ENCODE results near the gene OASL.

Gene OASL, protein sequence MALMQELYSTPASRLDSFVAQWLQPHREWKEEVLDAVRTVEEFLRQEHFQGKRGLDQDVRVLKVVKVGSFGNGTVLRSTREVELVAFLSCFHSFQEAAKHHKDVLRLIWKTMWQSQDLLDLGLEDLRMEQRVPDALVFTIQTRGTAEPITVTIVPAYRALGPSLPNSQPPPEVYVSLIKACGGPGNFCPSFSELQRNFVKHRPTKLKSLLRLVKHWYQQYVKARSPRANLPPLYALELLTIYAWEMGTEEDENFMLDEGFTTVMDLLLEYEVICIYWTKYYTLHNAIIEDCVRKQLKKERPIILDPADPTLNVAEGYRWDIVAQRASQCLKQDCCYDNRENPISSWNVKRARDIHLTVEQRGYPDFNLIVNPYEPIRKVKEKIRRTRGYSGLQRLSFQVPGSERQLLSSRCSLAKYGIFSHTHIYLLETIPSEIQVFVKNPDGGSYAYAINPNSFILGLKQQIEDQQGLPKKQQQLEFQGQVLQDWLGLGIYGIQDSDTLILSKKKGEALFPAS

GRCh38 chr12:121038861-121039668, at the start of gene OASL:
TSS of gene OASL (minus strand) at chr12:121039246. CDS start at chr12:121038971, 275 bp downstream.
- no peaks in the 10 kb centered on the region for H3K9me3 ChIP-seq
- no peaks in the 10 kb centered on the region for H3K36me3 ChIP-seq
- H3K27me3 ChIP-seq = peaks cover 5% of the 10 kb centered on the region
- peak within 1 kb of the TSS; percentile 64 to 69 for H3K4me3 ChIP-seq (ENCODE audit: low read depth in 1 of 2, low read length in 1 of 2)
- TF ChIP-seq, protein P1, sequence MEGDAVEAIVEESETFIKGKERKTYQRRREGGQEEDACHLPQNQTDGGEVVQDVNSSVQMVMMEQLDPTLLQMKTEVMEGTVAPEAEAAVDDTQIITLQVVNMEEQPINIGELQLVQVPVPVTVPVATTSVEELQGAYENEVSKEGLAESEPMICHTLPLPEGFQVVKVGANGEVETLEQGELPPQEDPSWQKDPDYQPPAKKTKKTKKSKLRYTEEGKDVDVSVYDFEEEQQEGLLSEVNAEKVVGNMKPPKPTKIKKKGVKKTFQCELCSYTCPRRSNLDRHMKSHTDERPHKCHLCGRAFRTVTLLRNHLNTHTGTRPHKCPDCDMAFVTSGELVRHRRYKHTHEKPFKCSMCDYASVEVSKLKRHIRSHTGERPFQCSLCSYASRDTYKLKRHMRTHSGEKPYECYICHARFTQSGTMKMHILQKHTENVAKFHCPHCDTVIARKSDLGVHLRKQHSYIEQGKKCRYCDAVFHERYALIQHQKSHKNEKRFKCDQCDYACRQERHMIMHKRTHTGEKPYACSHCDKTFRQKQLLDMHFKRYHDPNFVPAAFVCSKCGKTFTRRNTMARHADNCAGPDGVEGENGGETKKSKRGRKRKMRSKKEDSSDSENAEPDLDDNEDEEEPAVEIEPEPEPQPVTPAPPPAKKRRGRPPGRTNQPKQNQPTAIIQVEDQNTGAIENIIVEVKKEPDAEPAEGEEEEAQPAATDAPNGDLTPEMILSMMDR (IDR thresholded peaks at IDR 0.05) = no peak
- peak within 1 kb of the TSS; percentile 62 for H3K27ac ChIP-seq
- peaks cover 24 to 32% of the 10 kb centered on the region in 2 experiments for H3K4me1 ChIP-seq (ENCODE audit: control insufficient read depth in 1 of 2, insufficient read depth in 1 of 2, low read depth in 1 of 2, low read length in 1 of 2)

DNA sequence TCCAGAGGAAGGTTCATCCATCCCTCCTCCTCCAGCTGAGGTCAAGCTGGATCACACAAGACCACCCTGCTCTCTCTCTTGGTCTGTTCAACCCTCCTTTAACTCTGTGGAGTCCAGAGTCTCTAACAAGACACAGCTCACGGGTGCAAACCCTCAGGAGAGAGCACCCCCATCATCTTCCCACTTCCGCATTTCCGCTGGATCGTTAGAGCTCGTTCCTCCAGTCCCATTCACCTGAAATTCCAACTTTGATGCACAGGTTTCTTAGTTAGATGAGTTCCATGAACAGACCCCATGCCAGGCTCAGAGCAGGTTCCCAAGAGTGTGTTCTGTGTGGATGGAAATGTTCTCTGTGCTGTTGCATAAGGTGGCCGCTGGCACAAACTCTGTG, 49.1 kb upstream of the OASL start:
- Histone ChIP-seq H3K36me3 (no peaks in the 10 kb centered on the region), H3K27ac (no peak overlapping the region), H3K9me3 (no peaks in the 10 kb centered on the region), H3K4me3 (ENCODE audit: low read depth in 1 of 2, low read length in 1 of 2) (no peak overlapping the region), H3K27me3 (no peaks in the 10 kb centered on the region), H3K4me1 (ENCODE audit: control insufficient read depth in 1 of 2, insufficient read depth in 1 of 2, low read depth in 1 of 2, low read length in 1 of 2) (peaks cover 6% of the 10 kb centered on the region in 2 experiments)
- TF ChIP-seq, protein P1 (IDR thresholded peaks at IDR 0.05) = no peak

DNA sequence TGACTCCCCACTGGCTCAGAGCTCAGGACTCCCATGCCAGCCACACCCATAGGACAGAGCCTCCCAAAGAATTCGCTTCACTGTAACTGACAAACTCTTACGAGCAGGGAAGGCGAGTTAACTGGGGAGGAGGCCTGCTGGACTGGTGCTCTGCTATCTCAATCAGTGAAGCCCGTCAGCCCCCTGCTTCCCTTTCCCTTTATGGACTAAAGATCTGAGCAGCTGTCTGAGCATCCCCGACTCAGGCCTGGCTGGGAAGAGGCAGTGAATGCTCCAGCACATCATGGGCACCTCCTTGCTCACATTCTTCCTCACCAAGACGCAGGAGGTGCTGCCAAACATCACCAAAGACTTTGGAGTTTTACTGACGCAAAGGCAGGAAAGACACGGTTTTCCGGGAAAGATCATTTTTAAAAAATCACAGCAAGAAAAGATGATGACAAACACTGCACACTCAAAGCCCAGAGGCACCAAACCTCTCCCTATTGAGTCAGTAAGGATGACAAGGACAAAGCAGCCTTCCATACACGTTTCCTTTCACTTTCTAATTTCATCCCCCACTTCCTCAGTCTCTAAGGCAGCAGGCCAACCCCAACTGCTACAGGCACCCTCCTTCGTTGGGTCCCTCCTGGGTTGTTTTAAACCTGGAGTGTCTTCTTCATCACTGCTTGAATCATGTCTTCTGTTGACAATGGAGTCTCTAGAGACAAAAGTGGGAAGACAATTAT, 48.6 kb upstream of the OASL start:
- H3K27ac ChIP-seq = no peak overlapping the region
- peaks cover 4 to 5% of the 10 kb centered on the region in 2 experiments for H3K4me1 ChIP-seq (ENCODE audit: control insufficient read depth in 1 of 2, insufficient read depth in 1 of 2, low read depth in 1 of 2, low read length in 1 of 2)
- no peaks in the 10 kb centered on the region for H3K9me3 ChIP-seq
- TF ChIP-seq, protein P1 (IDR thresholded peaks at IDR 0.05) = no peak
- no peaks in the 10 kb centered on the region for H3K36me3 ChIP-seq
- H3K4me3 ChIP-seq (ENCODE audit: low read depth in 1 of 2, low read length in 1 of 2) = no peak overlapping the region
- no peaks in the 10 kb centered on the region for H3K27me3 ChIP-seq

DNA sequence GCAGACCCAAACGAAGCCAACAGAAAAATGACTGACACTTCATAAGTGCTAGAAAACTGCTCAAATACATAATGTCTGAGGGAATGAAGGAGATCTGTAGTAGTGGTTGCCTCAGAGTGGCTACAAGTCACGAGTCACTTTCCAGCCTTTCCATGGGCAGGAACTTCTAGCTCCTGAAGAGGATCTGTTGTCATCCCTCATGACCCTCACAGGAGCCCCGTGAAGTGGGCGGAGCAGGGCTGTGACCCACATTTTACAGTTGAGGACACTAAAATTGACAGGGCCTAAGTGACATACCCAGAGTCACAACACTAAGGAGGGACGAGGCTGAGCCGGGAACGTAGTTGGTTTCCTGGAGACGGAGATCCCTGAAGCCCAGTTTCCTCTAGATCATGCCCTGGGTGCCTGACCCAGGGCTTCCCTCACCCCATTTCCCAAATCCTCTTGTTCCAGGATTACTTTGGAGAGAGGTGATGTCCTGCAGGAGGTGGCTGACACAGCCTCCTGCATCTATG, 47.8 kb upstream of the OASL start:
- H3K27me3 ChIP-seq = no peaks in the 10 kb centered on the region
- H3K4me3 ChIP-seq (ENCODE audit: low read depth in 1 of 2, low read length in 1 of 2) = no peak overlapping the region
- H3K4me1 ChIP-seq (ENCODE audit: control insufficient read depth in 1 of 2, insufficient read depth in 1 of 2, low read depth in 1 of 2, low read length in 1 of 2) = no peaks in the 10 kb centered on the region
- no peak overlapping the region for H3K27ac ChIP-seq
- TF ChIP-seq, protein P1 (IDR thresholded peaks at IDR 0.05) = no peak
- no peaks in the 10 kb centered on the region for H3K36me3 ChIP-seq
- H3K9me3 ChIP-seq = no peaks in the 10 kb centered on the region
